ENCODE data around the gene LHX5. TPM values are rescaled to one million over a fixed set of nuclear protein-coding genes. Genes with fewer than 3 reads are reported as not detected.

Gene LHX5
- total and polyA plus RNA-seq, 10 donors = not detected

Other genes with a start within 250 kb of the LHX5 start
- gene SLC8B1, start 136.8 kb downstream of the LHX5 start, total RNA-seq = 100 to 1,000 TPM in 2 of 7 donors, 10 to 100 TPM in 5; 54.7 to 126 (median 84.4) TPM
- gene SLC8B1, start 136.8 kb downstream of the LHX5 start, polyA plus RNA-seq = 10 to 100 TPM; 15.0 to 47.1 (median 32.5) TPM
- gene PLBD2, start 113.3 kb downstream of the LHX5 start, total RNA-seq = 10 to 100 TPM; 27.9 to 38.8 (median 30.6) TPM
- gene PLBD2, start 113.3 kb downstream of the LHX5 start, polyA plus RNA-seq = 1 to 10 TPM; 4.2 to 9.0 (median 4.3) TPM
- gene SDS, start 68.0 kb downstream of the LHX5 start, total RNA-seq = 1 to 10 TPM in 2 of 7 donors, under 1 TPM in 4, not detected in 1; 0.61 to 3.4 (median 0.94) TPM
- gene SDS, start 68.0 kb downstream of the LHX5 start, polyA plus RNA-seq = 1 to 10 TPM; 1.2 to 3.5 (median 1.7) TPM
- 1 to 10 TPM; 2.0 to 8.4 (median 4.7) TPM for gene SDSL, start 49.5 kb downstream of the LHX5 start, total RNA-seq
- gene SDSL, start 49.5 kb downstream of the LHX5 start, polyA plus RNA-seq = 10 to 100 TPM in 1 of 3 donors, 1 to 10 TPM in 2; 5.2 to 12.1 (median 8.9) TPM

Measured in spleen (tissue), 10 donors.